ENCODE measurements around the gene LIPE.

DNA sequence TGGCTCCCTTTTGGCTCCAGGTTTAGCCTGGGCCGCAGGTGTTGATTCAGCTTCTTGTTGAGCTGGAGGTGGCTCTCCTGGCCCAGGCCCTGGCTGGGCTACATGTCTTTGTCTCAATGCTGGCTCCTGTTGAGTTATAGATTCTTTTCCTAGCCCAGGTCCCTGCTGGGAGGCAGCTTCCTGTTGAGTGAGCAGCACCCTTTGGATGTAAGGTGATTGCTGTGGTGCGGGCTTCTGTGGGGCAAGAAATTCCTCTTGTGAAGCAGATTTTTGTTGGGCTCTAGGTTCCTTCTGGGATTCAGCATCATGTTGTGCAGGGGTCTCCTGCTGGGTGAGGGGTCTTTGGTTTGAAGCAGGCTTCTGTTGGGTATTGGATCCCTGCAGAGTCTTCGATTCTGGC lies 545 bp downstream of the LIPE start:
- TF ChIP-seq, protein P1, sequence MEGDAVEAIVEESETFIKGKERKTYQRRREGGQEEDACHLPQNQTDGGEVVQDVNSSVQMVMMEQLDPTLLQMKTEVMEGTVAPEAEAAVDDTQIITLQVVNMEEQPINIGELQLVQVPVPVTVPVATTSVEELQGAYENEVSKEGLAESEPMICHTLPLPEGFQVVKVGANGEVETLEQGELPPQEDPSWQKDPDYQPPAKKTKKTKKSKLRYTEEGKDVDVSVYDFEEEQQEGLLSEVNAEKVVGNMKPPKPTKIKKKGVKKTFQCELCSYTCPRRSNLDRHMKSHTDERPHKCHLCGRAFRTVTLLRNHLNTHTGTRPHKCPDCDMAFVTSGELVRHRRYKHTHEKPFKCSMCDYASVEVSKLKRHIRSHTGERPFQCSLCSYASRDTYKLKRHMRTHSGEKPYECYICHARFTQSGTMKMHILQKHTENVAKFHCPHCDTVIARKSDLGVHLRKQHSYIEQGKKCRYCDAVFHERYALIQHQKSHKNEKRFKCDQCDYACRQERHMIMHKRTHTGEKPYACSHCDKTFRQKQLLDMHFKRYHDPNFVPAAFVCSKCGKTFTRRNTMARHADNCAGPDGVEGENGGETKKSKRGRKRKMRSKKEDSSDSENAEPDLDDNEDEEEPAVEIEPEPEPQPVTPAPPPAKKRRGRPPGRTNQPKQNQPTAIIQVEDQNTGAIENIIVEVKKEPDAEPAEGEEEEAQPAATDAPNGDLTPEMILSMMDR (optimal IDR thresholded peaks at IDR 0.05 in 1 of 3, IDR thresholded peaks at IDR 0.05 in 1 of 3, conservative IDR thresholded peaks at IDR 0.05 in 1 of 3; ENCODE audit: extremely low read depth in 1 of 3, insufficient read depth in 2 of 3, low read length in 3 of 3), result no peak
- TF ChIP-seq EZH2 (IDR thresholded peaks at IDR 0.05; ENCODE audit: low read length), result no peak

Data from keratinocyte (primary cell).